Heart right ventricle (tissue), 16 donors: ENCODE measurements around the gene RWDD3. TPM values are rescaled to one million over a fixed set of nuclear protein-coding genes. Genes with fewer than 3 reads are reported as not detected.

Source experiments
- ATAC-seq, 8 donors: fragments of 200-7000 bp; cut with Tn5 transposase; one replicate each; pipeline ENCODE4 v1.9.1; 2020; ENCODE audit warnings: mild to moderate bottlenecking in 8 of 8, moderate library complexity in 8 of 8, moderate number of reproducible peaks in 1 of 8
- DNase-seq, 2 donors: peaks; one replicate each; pipeline ENCODE4 v3.0.0-alpha.2; 2020
- H3K27ac ChIP-seq, 10 donors: fragments of 200-600 bp; sonication (generic) in 2 of 10; one replicate each; pipeline versions ENCODE4 v1.5.0 to v1.8.0; 2020 to 2022; ENCODE audit warnings: mild to moderate bottlenecking in 3 of 10
- H3K27me3 ChIP-seq, 7 donors: fragments of 200-600 bp; one replicate each; pipeline ENCODE4 v1.8.0; 2021 to 2022; ENCODE audit warnings: mild to moderate bottlenecking in 2 of 7
- H3K36me3 ChIP-seq, 9 donors: fragments of 200-600 bp; sonication (generic) in 1 of 9; one replicate each; pipeline versions ENCODE4 v1.5.0 to v1.8.0; 2020 to 2022; ENCODE audit warnings: mild to moderate bottlenecking in 2 of 9
- H3K4me1 ChIP-seq, 9 donors: fragments of 200-600 bp; sonication (generic) in 1 of 9; one replicate each; pipeline versions ENCODE4 v1.5.0 to v1.8.0; 2020 to 2022; ENCODE audit warnings: mild to moderate bottlenecking in 4 of 9
- H3K4me3 ChIP-seq, 10 donors: fragments of 200-600 bp; sonication (generic) in 2 of 10; one replicate each; pipeline versions ENCODE4 v1.5.0 to v1.8.0; 2020 to 2022; ENCODE audit warnings: mild to moderate bottlenecking in 7 of 10, moderate library complexity in 2 of 10
- H3K9me3 ChIP-seq, 11 donors: fragments of 200-600 bp in 10 of 11; sonication (generic) in 2 of 11; one replicate each; pipeline versions ENCODE4 v1.5.0 to v1.8.0; 2013 to 2022; ENCODE audit warnings: mild to moderate bottlenecking in 2 of 11, control low read depth in 1 of 11, moderate library complexity in 1 of 11
- CTCF ChIP-seq, 9 donors: fragments of 200-600 bp; sonication (generic) in 2 of 9; IDR thresholded peaks; one replicate each; pipeline versions ENCODE4 v1.5.0 to v1.8.0; 2021 to 2022; ENCODE audit warnings: antibody characterized with exemption in 9 of 9, mild to moderate bottlenecking in 5 of 9, moderate library complexity in 1 of 9
- WGBS, 2 donors: extraction: QIAGEN DNeasy Blood & Tissue Kit; methylation state at CpG; one replicate each; pipeline ENCODE4 v1.1.7; 2013; ENCODE audit warnings: inconsistent platforms in 1 of 2; 5-methylcytosine and 5-hydroxymethylcytosine counted together
- intact Hi-C, 10 donors: fragments of 100-400 bp; cut with DNase I; formaldehyde crosslinking; loops; one replicate each; pipeline versions ENCODE4 v1.11.1 to v1.14.2; 2022
- polyA plus RNA-seq, 2 donors: library from polyadenylated mRNA; stranded (reverse); fragments of 200-250 nt; gene quantifications; one replicate each; pipeline ENCODE4 v1.2.3, GENCODE V29; 2013
- total RNA-seq, 10 donors: library from RNA; stranded (reverse); fragmentation: NEBNext Ultra II Directional in 3 of 10; extraction: Animal tissue kit (Norgen Biotek cat#: 25700) in 3 of 10; gene quantifications; one replicate each; pipeline versions ENCODE4 v1.2.1 to v1.2.4, GENCODE V29; 2021 to 2023
- donor health status: Arrhythmogenic right ventricular cardiomyopathy.
- donor health status: ischemic (EF 13 %, LVEDD 7.1; RV severe dilation, severe dysfunction).
- donor health status: healthy with polysubstance abuse.
- donor health status: DM: no; HTN: yes; CAD: no.
- donor health status: DM: no; HTN: no; CAD: no.
- donor health status: ischemic (EF 25% LVEDD 6.9; RV normal size, moderate dysfunction).
- donor health status: ischemic (EF 25% LVEDD 5.7; RV mildly dilated, moderate dysfunction).
- donor health status: healthy.
- donor health status: DM: yes; HTN: yes; CAD: no.
- donor health status: Ischemic cardiomyopathy.
- donor health status: ischemic (EF 35%, LVEDD 5.7; RV mildly dilated, moderate dysfunction).
- donor health status: nonischemic (EF 11% LVEDD 7.7; RV severe dilation, severe dysfunction).
- donor health status: DM: yes; HTN: yes; CAD: no.
- donor health status: PGD.
- donor health status: ischemic (EF 29% LVEDD 5.4; RV normal size, mild dysfunction).
- donor health status: nonischemic (EF 23%, LVEDD 6.1; RV moderate dilation, normal function).

The RWDD3 gene
- total and polyA plus RNA-seq, 12 donors: 11.2 to 97.8 (median 18.3) TPM

- intact Hi-C loops: no loop called here
- DNase-seq: no peak
These were observed 20.9 kb downstream of the RWDD3 start for GRCh38 chr1:95254959-95255358.

GRCh38 chr1:95255826-95256225 is 21.8 kb downstream of the RWDD3 start:
- TF ChIP-seq CTCF (IDR thresholded peaks at IDR 0.05): no peak
- Histone ChIP-seq H3K9me3 (peaks cover 0 to 5% (median 0%) of the 10 kb centered on the region in 11 donors), H3K36me3 (peaks cover 0 to 26% (median 6%) of the 10 kb centered on the region in 9 donors), H3K27ac (no peak overlapping the region), H3K4me3 (no peak overlapping the region), H3K4me1 (peaks cover 0 to 5% (median 0%) of the 10 kb centered on the region in 9 donors), H3K27me3 (no peaks in the 10 kb centered on the region)
- 78 to 82% methylated on average over 1 of the region's 1 CpG for WGBS, 2 donors
- no peak for ATAC-seq
- intact Hi-C loops: no loop called here
- DNase-seq: no peak

More at GRCh38 chr1:95254959-95255358, 20.9 kb downstream of the RWDD3 start:
- H3K36me3 ChIP-seq: peaks cover 0 to 26% (median 6%) of the 10 kb centered on the region in 9 donors
- ATAC-seq: no peak
- H3K4me3 ChIP-seq: no peak overlapping the region
- H3K27ac ChIP-seq: no peak overlapping the region
- no peaks in the 10 kb centered on the region for H3K27me3 ChIP-seq
- peaks cover 3 to 14% (median 6%) of the 10 kb centered on the region in 9 donors for H3K4me1 ChIP-seq
- no peak for TF ChIP-seq CTCF (IDR thresholded peaks at IDR 0.05)
- H3K9me3 ChIP-seq: peaks cover 0 to 5% (median 0%) of the 10 kb centered on the region in 11 donors

GRCh38 chr1:95257758-95258157 is 23.7 kb downstream of the RWDD3 start:
- DNase-seq (no peak), ATAC-seq (no peak)

GRCh38 chr1:95259245-95259644 is 25.2 kb downstream of the RWDD3 start:
- Histone ChIP-seq H3K4me1 (no peaks in the 10 kb centered on the region), H3K36me3 (peaks cover 0 to 2% (median 0%) of the 10 kb centered on the region in 9 donors), H3K27me3 (no peaks in the 10 kb centered on the region), H3K27ac (no peak overlapping the region), H3K4me3 (no peak overlapping the region), H3K9me3 (peaks cover 0 to 5% (median 0%) of the 10 kb centered on the region in 11 donors)
- TF ChIP-seq CTCF (IDR thresholded peaks at IDR 0.05): no peak
- DNase-seq (no peak), ATAC-seq (no peak)
- intact Hi-C loops: loop anchor here in 1 of 10 donors (1.0 kb wide), 1 partner anchor 23 kb away; no protein-coding TSS in a partner anchor
- 86 to 95% methylated on average over 1 of the region's 1 CpG for WGBS, 2 donors

More at GRCh38 chr1:95257758-95258157, 23.7 kb downstream of the RWDD3 start:
- no peaks in the 10 kb centered on the region for H3K4me1 ChIP-seq
- peaks cover 0 to 17% (median 6%) of the 10 kb centered on the region in 9 donors for H3K36me3 ChIP-seq
- intact Hi-C loops: no loop called here
- no peak for TF ChIP-seq CTCF (IDR thresholded peaks at IDR 0.05)
- peaks cover 0 to 5% (median 0%) of the 10 kb centered on the region in 11 donors for H3K9me3 ChIP-seq
- no peaks in the 10 kb centered on the region for H3K27me3 ChIP-seq
- H3K4me3 ChIP-seq: no peak overlapping the region
- 76 to 91% methylated on average over 1 of the region's 1 CpG for WGBS, 2 donors
- H3K27ac ChIP-seq: no peak overlapping the region
